ENCODE data around the gene PHACTR3. TPM values are rescaled to one million over a fixed set of nuclear protein-coding genes. Genes with fewer than 3 reads are reported as not detected.

The PHACTR3 gene
- total RNA-seq, 4 donors from 2014 or later, result 0.66 to 7.8 TPM; not detected in 2

DNA sequence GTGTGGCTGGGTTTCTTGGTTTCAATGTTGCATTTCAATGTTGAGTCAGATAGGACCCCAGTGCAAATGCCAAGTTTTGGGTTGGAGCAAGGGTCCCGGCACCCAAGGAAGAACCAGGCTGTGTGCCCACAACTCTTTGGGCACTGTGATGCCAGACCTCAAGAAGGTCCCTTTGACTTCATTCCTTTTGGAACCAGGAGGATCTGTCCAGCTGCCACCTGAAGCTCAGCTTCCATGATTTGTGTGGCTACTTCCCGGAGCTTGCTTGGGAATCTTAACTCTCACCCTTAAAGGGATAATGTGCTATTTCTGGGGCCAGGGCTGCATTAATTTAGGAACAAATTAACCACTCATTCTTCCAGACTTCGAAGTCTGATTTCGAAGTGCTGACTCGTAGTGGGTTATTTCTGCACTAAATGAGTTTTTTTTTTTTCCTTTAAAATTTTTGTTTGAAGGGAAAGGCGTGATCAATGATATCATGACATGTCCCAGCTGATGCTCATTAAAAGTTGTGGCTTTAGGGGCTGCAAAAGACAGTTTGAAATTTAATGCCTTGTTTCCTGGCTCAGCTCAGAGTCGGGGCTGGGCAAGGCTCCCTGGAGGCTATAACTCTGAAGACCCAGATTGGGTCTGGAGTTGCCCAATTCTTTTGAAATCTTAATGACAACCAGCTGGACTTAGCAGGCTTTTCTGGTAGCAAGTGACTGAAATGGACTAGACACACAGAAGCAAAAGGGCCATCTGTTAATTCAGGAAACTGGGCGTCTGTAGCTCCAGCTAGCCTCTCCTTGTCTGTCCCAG lies 24.0 kb upstream of the PHACTR3 start:
- TF ChIP-seq, protein P1, sequence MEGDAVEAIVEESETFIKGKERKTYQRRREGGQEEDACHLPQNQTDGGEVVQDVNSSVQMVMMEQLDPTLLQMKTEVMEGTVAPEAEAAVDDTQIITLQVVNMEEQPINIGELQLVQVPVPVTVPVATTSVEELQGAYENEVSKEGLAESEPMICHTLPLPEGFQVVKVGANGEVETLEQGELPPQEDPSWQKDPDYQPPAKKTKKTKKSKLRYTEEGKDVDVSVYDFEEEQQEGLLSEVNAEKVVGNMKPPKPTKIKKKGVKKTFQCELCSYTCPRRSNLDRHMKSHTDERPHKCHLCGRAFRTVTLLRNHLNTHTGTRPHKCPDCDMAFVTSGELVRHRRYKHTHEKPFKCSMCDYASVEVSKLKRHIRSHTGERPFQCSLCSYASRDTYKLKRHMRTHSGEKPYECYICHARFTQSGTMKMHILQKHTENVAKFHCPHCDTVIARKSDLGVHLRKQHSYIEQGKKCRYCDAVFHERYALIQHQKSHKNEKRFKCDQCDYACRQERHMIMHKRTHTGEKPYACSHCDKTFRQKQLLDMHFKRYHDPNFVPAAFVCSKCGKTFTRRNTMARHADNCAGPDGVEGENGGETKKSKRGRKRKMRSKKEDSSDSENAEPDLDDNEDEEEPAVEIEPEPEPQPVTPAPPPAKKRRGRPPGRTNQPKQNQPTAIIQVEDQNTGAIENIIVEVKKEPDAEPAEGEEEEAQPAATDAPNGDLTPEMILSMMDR (IDR thresholded peaks at IDR 0.05; ENCODE audit: low read depth), result no peak

DNA sequence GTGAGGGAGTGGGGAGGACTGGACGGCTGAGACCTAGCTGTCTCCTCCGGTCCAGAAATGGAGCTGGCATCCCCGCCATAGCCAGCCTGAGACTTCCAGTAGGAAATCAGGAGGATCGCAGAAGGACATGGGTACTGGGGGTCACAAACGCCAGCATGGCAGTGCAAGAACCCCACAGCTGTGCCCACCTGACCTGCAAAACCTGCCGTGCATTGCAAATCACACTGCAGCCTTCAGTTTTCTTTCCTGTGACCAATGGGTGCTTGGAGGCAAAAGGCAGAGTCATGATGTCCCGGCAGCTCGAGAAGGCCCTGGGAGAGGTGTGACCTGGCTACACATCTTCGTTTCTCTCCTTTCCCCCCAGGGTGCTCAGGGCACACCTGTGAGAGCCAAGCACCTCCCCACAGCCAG lies 23.3 kb upstream of the PHACTR3 start:
- TF ChIP-seq, protein P1 (IDR thresholded peaks at IDR 0.05; ENCODE audit: low read depth), result no peak

- TF ChIP-seq, protein P1 (IDR thresholded peaks at IDR 0.05; ENCODE audit: low read depth), result no peak
These were observed 22.2 kb upstream of the PHACTR3 start for GRCh38 chr20:59581993-59582679.

DNA sequence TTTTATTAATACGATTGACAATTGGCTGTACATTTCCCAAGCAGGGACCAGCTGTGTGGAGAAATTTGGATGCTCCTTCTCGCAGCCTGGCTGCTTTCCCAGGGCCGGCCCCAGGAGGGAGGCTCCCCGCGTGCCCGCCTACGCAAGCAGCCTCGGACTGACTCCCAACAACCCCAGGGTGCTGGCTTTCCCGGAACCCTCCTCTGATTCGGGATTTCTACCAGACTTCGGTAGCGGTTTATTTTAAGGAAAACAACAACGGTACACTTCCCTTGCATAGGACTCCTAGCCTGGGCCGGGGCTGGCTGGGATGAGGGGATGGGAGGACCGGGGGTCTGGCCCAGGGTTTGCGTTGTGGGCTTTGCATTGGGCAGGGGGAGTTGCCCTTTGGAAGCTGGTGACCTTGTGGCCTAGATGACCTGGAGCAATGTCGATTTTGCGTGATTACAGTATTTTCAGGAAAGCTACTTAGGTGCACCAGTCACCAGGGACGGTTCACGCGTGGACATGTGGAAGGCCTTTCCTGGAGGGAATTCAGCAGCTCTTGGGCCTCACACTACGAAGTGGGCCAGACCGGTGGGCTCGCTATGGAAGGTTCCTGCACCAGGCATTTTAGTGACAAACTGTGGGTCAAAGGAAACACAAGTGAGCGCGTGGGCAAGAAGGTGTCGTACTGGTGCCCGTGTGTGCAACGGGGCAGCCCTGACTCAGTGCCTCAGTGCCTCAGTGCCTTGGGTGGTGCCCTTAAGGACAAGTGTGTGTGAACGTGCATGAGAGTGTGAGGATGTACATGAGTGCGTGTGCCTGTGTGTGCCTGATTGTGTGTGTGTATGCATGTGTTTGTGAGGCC lies 20.7 kb upstream of the PHACTR3 start:
- TF ChIP-seq, protein P1 (IDR thresholded peaks at IDR 0.05; ENCODE audit: low read depth), result no peak

DNA sequence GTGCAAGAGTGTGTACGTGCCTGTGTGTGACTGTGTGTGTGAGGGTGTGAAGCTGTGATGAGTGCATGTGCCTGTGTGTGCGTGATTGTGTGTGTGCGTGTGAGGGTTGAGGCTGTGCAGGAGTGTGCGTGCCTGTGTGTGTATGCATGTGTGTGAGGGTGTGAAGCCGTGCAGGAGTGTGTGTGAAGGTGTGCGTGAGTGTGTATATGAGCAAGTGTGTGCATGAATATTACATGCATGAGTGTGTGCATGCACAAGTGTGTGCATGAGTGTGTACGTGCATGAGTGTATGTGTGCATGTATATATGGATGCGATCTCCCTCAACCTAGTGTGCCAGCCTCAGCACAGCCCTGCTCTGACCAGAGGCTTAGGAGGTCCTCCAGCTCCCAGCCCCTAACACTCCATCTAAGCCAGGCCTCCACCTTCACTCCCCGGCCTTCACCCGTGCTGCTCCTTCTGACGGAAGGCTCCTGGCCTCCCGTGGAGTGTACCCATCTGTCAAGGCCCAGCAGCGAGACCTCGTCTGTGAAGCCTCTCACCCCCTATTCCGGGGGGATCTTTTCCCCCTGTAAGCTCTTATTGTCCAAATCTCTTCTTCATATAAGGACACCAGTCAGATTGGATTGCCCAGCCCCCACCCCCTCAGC lies 19.9 kb upstream of the PHACTR3 start:
- TF ChIP-seq, protein P1 (IDR thresholded peaks at IDR 0.05; ENCODE audit: low read depth), result no peak

- TF ChIP-seq, protein P1 (IDR thresholded peaks at IDR 0.05; ENCODE audit: low read depth), result no peak
These were observed 18.5 kb upstream of the PHACTR3 start for GRCh38 chr20:59585714-59586409.

Measured in subcutaneous adipose tissue (tissue), 4 donors.